ENCODE measurements around the gene WWC1. TPM values are rescaled to one million over a fixed set of nuclear protein-coding genes. Genes with fewer than 3 reads are reported as not detected.

Gene WWC1
- total RNA-seq, 1 donor from 2014 or later = 2.2 TPM

DNA sequence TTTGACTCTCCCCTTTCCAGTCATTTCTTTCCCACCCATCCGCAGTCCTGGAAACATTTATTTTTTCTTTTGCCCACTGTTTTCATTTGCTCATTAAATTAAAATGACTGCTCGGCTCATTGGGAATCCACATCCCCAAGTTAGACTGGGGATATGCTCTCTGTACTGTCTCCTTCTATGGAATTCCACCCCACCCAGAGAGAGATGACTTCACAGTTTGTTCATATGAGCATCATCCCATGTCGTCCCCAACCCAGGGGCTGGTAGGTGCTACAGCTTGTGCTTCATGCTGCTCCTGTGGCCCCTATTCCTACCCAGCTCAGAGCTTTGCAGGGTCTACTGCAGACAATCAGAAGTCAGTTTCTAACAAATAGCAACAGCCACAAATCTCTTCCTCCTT is 178.4 kb downstream of the WWC1 start:
- no peaks in the 10 kb centered on the region for H3K27me3 Mint-ChIP-seq (ENCODE audit: unreplicated experiment)

GRCh38 chr5:168471785-168472184 is 180.3 kb downstream of the WWC1 start:
- DNase-seq (ENCODE audit: extremely low spot score, unreplicated experiment) = no peak
- Mint-ChIP-seq H3K27ac (ENCODE audit: unreplicated experiment) (peak overlapping the region; percentile 59), H3K9me3 (ENCODE audit: unreplicated experiment) (no peaks in the 10 kb centered on the region), H3K4me1 (ENCODE audit: unreplicated experiment) (peaks cover 18% of the 10 kb centered on the region), H3K4me3 (ENCODE audit: unreplicated experiment) (no peak overlapping the region), H3K36me3 (ENCODE audit: unreplicated experiment) (no peaks in the 10 kb centered on the region), H3K27me3 (ENCODE audit: unreplicated experiment) (no peaks in the 10 kb centered on the region)
- TF ChIP-seq, protein P1, sequence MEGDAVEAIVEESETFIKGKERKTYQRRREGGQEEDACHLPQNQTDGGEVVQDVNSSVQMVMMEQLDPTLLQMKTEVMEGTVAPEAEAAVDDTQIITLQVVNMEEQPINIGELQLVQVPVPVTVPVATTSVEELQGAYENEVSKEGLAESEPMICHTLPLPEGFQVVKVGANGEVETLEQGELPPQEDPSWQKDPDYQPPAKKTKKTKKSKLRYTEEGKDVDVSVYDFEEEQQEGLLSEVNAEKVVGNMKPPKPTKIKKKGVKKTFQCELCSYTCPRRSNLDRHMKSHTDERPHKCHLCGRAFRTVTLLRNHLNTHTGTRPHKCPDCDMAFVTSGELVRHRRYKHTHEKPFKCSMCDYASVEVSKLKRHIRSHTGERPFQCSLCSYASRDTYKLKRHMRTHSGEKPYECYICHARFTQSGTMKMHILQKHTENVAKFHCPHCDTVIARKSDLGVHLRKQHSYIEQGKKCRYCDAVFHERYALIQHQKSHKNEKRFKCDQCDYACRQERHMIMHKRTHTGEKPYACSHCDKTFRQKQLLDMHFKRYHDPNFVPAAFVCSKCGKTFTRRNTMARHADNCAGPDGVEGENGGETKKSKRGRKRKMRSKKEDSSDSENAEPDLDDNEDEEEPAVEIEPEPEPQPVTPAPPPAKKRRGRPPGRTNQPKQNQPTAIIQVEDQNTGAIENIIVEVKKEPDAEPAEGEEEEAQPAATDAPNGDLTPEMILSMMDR (IDR thresholded peaks at IDR 0.05) = no peak

More for the DNA sequence above, 178.4 kb downstream of the WWC1 start:
- H3K4me1 Mint-ChIP-seq (ENCODE audit: unreplicated experiment) = peaks cover 18% of the 10 kb centered on the region
- no peak for DNase-seq (ENCODE audit: extremely low spot score, unreplicated experiment)
- TF ChIP-seq, protein P1 (IDR thresholded peaks at IDR 0.05) = no peak
- no peaks in the 10 kb centered on the region for H3K9me3 Mint-ChIP-seq (ENCODE audit: unreplicated experiment)
- H3K4me3 Mint-ChIP-seq (ENCODE audit: unreplicated experiment) = no peak overlapping the region
- no peak overlapping the region for H3K27ac Mint-ChIP-seq (ENCODE audit: unreplicated experiment)
- no peaks in the 10 kb centered on the region for H3K36me3 Mint-ChIP-seq (ENCODE audit: unreplicated experiment)

GRCh38 chr5:168472329-168472728 is 180.9 kb downstream of the WWC1 start:
- peaks cover 18% of the 10 kb centered on the region for H3K4me1 Mint-ChIP-seq (ENCODE audit: unreplicated experiment)
- TF ChIP-seq, protein P1 (IDR thresholded peaks at IDR 0.05) = peak; percentile 53
- H3K9me3 Mint-ChIP-seq (ENCODE audit: unreplicated experiment) = no peaks in the 10 kb centered on the region
- peak overlapping the region; percentile 63 for H3K27ac Mint-ChIP-seq (ENCODE audit: unreplicated experiment)
- no peaks in the 10 kb centered on the region for H3K27me3 Mint-ChIP-seq (ENCODE audit: unreplicated experiment)
- H3K4me3 Mint-ChIP-seq (ENCODE audit: unreplicated experiment) = no peak overlapping the region
- no peaks in the 10 kb centered on the region for H3K36me3 Mint-ChIP-seq (ENCODE audit: unreplicated experiment)
- no peak for DNase-seq (ENCODE audit: extremely low spot score, unreplicated experiment)

- H3K9me3 Mint-ChIP-seq (ENCODE audit: unreplicated experiment) = no peaks in the 10 kb centered on the region
- no peak for DNase-seq (ENCODE audit: extremely low spot score, unreplicated experiment)
- H3K36me3 Mint-ChIP-seq (ENCODE audit: unreplicated experiment) = no peaks in the 10 kb centered on the region
- TF ChIP-seq, protein P1 (IDR thresholded peaks at IDR 0.05) = no peak
- no peak overlapping the region for H3K27ac Mint-ChIP-seq (ENCODE audit: unreplicated experiment)
- H3K4me3 Mint-ChIP-seq (ENCODE audit: unreplicated experiment) = no peak overlapping the region
- H3K27me3 Mint-ChIP-seq (ENCODE audit: unreplicated experiment) = no peaks in the 10 kb centered on the region
- H3K4me1 Mint-ChIP-seq (ENCODE audit: unreplicated experiment) = peaks cover 18% of the 10 kb centered on the region
These were observed 182.9 kb downstream of the WWC1 start for GRCh38 chr5:168474319-168474718.

DNA sequence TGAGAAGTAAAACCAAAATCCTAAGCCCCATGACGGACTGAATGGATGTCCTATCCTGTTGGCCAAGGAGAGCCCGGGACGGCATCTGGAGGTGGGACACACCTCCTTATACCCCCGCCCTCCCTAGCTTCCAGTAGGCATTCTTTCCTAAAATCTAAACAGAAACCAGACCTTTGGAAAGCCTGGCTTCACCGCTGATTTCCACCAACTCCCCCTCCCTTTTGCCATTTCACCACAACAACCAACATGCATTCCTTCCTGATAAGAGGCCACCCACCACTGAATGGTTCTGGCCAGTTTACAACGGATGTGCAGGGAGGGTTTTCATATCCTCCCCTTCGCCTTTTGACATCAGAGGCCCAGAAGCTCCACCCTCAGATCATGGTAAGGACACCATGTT is 185.6 kb downstream of the WWC1 start:
- TF ChIP-seq, protein P1 (IDR thresholded peaks at IDR 0.05) = no peak
- Mint-ChIP-seq H3K4me3 (ENCODE audit: unreplicated experiment) (no peak overlapping the region), H3K27ac (ENCODE audit: unreplicated experiment) (no peak overlapping the region), H3K27me3 (ENCODE audit: unreplicated experiment) (no peaks in the 10 kb centered on the region), H3K9me3 (ENCODE audit: unreplicated experiment) (no peaks in the 10 kb centered on the region), H3K4me1 (ENCODE audit: unreplicated experiment) (peaks cover 11% of the 10 kb centered on the region), H3K36me3 (ENCODE audit: unreplicated experiment) (no peaks in the 10 kb centered on the region)
- no peak for DNase-seq (ENCODE audit: extremely low spot score, unreplicated experiment)
